BLaER1 treated with 17β-estradiol and CSF1 and Interleukin-3, amounts not matched to agents 10 nM and 100 nM (cell line): ENCODE measurements around the gene PPIP5K2.
"Not testable (repeated sequence)": the region's sequence is repeated elsewhere in the genome, so short reads cannot be mapped to it uniquely, and the experiment has no call there.

Experiments used
- H3K27ac ChIP-seq, 11 experiments: shearing (Covaris generic); formaldehyde crosslinking; 2 replicates each; pipeline ENCODE4 v1.8.1; 2022
- H3K27me3 ChIP-seq, 11 experiments: shearing (Covaris generic); formaldehyde crosslinking; 2 replicates each; pipeline ENCODE4 v1.8.1; 2022
- H3K36me3 ChIP-seq, 11 experiments: shearing (Covaris generic); formaldehyde crosslinking; 2 replicates each; pipeline ENCODE4 v1.8.1; 2022
- H3K4me1 ChIP-seq, 10 experiments: shearing (Covaris generic); formaldehyde crosslinking; 2 replicates each; pipeline ENCODE4 v1.8.1; 2022
- H3K4me2 ChIP-seq, 11 experiments: shearing (Covaris generic); formaldehyde crosslinking; 2 replicates each; pipeline ENCODE4 v1.8.1; 2022
- H3K4me3 ChIP-seq, 10 experiments: shearing (Covaris generic); formaldehyde crosslinking; 2 replicates each; pipeline ENCODE4 v1.8.1; 2022
- H3K9ac ChIP-seq, 11 experiments: shearing (Covaris generic); formaldehyde crosslinking; 2 replicates each; pipeline ENCODE4 v1.8.1; 2022
- H3K9me3 ChIP-seq, 11 experiments: shearing (Covaris generic); formaldehyde crosslinking; replicated peaks in 1 of 11; 2 replicates each; pipeline ENCODE4 v1.8.1; 2022
- H4K20me1 ChIP-seq, 11 experiments: shearing (Covaris generic); formaldehyde crosslinking; 2 replicates each; pipeline ENCODE4 v1.8.1; 2022
- Cebpa-rat ChIP-seq, 11 experiments: shearing (Covaris generic); IDR thresholded peaks; 2 replicates each; pipeline ENCODE4 v1.8.1; 2022

Gene PPIP5K2

DNA sequence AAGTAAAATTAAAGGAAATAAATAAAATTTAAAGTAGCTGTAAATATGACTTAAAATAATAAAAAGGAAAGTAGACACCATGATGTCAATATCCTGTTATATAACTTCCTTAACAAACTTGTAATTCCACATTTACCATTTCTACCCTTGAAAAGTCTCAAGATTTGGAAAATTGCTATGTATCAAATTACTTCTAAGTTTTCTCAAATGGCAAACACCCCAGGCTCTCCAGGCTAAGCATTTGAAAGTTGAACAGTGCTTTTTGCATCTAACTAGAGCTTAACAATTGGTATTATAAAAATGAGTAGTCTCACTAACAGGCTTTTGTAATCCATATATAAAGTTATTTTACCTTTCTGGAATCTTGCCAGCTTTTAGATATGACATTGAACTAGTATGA, 97.0 kb downstream of the PPIP5K2 start:
- TF ChIP-seq Cebpa-rat (IDR thresholded peaks at IDR 0.05), result no peak
- no peak overlapping the region for H3K9ac ChIP-seq

GRCh38 chr5:103218164-103218563, 98.1 kb downstream of the PPIP5K2 start:
- peaks cover 0 to 7% (median 0%) of the 10 kb centered on the region in 11 experiments; a peak in 6 of 22 replicates for H3K9me3 ChIP-seq
- H3K36me3 ChIP-seq, result peaks cover 0 to 7% (median 0%) of the 10 kb centered on the region in 11 experiments; a peak in 1 of 22 replicates
- no peak overlapping the region for H3K4me2 ChIP-seq
- no peaks in the 10 kb centered on the region for H3K27me3 ChIP-seq
- H3K9ac ChIP-seq, result no peak overlapping the region
- H3K4me1 ChIP-seq, result peaks cover 5 to 24% (median 13%) of the 10 kb centered on the region in 10 experiments; a peak in 19 of 20 replicates
- no peak for TF ChIP-seq Cebpa-rat (IDR thresholded peaks at IDR 0.05)
- no peak overlapping the region for H3K27ac ChIP-seq
- no peak overlapping the region for H3K4me3 ChIP-seq
- H4K20me1 ChIP-seq, result no peaks in the 10 kb centered on the region

More for the DNA sequence above, 97.0 kb downstream of the PPIP5K2 start:
- peaks cover 8 to 31% (median 19%) of the 10 kb centered on the region in 10 experiments for H3K4me1 ChIP-seq
- H3K4me3 ChIP-seq, result no peak overlapping the region
- no peaks in the 10 kb centered on the region for H3K27me3 ChIP-seq
- no peaks in the 10 kb centered on the region for H4K20me1 ChIP-seq
- peaks cover 0 to 7% (median 0%) of the 10 kb centered on the region in 11 experiments; a peak in 6 of 22 replicates for H3K9me3 ChIP-seq
- H3K27ac ChIP-seq, result no peak overlapping the region
- H3K36me3 ChIP-seq, result peaks cover 0 to 7% (median 0%) of the 10 kb centered on the region in 11 experiments; a peak in 1 of 22 replicates
- H3K4me2 ChIP-seq, result no peak overlapping the region

DNA sequence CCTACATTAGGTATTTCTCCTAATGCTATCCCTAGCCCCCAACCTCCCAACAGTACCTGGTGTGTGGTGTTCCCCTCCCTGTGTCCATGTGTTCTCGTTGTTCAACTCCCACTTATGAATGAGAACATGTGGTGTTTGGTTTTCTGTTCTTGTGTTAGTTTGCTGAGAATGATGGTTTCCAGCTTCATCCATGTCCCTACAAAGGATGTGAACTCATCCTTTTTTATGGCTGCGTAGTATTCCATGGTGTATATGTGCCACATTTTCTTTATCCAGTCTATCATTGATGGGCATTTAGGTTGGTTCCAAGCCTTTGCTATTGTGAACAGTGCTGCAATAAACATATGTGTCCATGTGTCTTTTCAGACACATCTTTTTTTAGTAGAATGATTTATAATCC, 99.0 kb downstream of the PPIP5K2 start:
- H3K4me1 ChIP-seq, result peaks cover 5 to 16% (median 12%) of the 10 kb centered on the region in 10 experiments; a peak in 17 of 20 replicates
- not testable (repeated sequence) for H3K36me3 ChIP-seq, H3K4me2 ChIP-seq, H3K27me3 ChIP-seq, H3K9ac ChIP-seq, H3K9me3 ChIP-seq, H3K27ac ChIP-seq, H3K4me3 ChIP-seq, H4K20me1 ChIP-seq

DNA sequence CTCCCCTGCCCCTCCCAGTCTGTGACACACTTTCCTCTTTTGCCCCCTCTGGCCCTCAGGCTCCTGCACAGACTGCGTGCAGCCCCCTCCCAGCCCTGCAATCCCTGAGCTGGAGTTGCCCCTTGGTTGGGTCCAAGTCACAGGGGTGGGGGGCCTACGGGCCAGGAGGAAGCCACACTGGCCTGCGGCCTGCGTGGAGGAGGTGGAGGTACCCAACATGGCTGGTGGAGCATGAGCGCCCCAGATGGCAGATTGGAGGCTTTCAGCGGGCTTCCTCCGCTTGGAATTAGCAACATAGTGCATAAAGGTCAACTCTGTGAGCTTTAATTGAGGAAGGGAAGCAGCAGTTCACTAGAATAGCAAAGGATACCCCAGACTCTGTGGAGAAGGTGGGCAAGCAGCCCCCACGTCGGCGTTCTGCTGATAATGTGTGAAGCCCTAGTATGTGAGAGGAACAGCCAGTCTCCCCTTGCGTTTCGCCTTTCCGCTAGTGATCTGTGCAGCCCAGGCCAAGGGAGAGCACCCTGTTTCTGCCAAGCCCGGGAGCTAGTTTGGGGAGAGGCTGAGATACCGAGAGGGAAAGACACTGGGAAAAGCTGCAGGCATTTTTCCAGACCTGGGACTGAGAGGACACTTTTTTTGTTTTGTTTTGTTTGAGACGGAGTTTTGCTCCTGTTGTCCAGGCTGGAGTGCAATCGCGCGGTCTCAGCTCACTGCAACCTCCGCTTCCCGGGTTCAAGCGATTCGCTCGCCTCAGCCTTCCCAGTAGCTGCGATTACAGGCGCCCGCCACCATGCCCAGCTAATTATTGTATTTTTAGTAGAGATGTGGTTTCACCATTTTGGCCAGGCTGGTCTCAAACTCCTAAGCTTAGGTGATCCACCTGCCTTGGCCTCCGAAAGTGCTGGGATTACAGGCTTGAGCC, 103.2 kb downstream of the PPIP5K2 start:
- no peak for TF ChIP-seq Cebpa-rat (IDR thresholded peaks at IDR 0.05)
- Histone ChIP-seq H3K9ac (no peak overlapping the region), H3K4me1 (peaks cover 0 to 7% (median 2%) of the 10 kb centered on the region in 10 experiments; a peak in 4 of 20 replicates), H3K27ac (no peak overlapping the region), H3K9me3 (peaks cover 0 to 7% (median 0%) of the 10 kb centered on the region in 11 experiments; a peak in 6 of 22 replicates), H4K20me1 (0 out of 22 replicates have a peak, but pooled peaks cover 0 to 11% (median 0%) of the 10 kb centered on the region in 11 experiments), H3K36me3 (no peaks in the 10 kb centered on the region), H3K4me3 (no peak overlapping the region), H3K4me2 (no peak overlapping the region), H3K27me3 (no peaks in the 10 kb centered on the region)

- no peaks in the 10 kb centered on the region for H3K36me3 ChIP-seq
- H3K4me1 ChIP-seq, result peaks cover 0 to 10% (median 4%) of the 10 kb centered on the region in 10 experiments; a peak in 4 of 20 replicates
- TF ChIP-seq Cebpa-rat (IDR thresholded peaks at IDR 0.05), result no peak
- H3K9me3 ChIP-seq, result peaks cover 0 to 5% (median 0%) of the 10 kb centered on the region in 11 experiments; a peak in 3 of 22 replicates
- peak overlapping the region in 5 of 11 experiments; percentile 5 to 39 (median 15); a peak in 5 of 22 replicates for H3K27ac ChIP-seq
- H3K9ac ChIP-seq, result peak overlapping the region in 1 of 11 experiments; percentile 16; a peak in 1 of 22 replicates
- H3K4me2 ChIP-seq, result peak overlapping the region in 7 of 11 experiments; percentile 14 to 52 (median 37); a peak in 10 of 22 replicates
- H3K27me3 ChIP-seq, result no peaks in the 10 kb centered on the region
- 0 out of 22 replicates have a peak, but pooled peaks cover 0 to 11% (median 0%) of the 10 kb centered on the region in 11 experiments for H4K20me1 ChIP-seq
- H3K4me3 ChIP-seq, result no peak overlapping the region
Observed at GRCh38 chr5:103224118-103224893, 104.2 kb downstream of the PPIP5K2 start.

GRCh38 chr5:103224894-103225246, 104.8 kb downstream of the PPIP5K2 start:
- H3K4me3 ChIP-seq, result no peak overlapping the region
- H3K9me3 ChIP-seq, result peaks cover 0 to 5% (median 0%) of the 10 kb centered on the region in 11 experiments; a peak in 2 of 22 replicates
- no peak overlapping the region for H3K4me2 ChIP-seq
- H3K4me1 ChIP-seq, result peaks cover 0 to 10% (median 4%) of the 10 kb centered on the region in 10 experiments; a peak in 4 of 20 replicates
- no peak overlapping the region for H3K27ac ChIP-seq
- H3K9ac ChIP-seq, result no peak overlapping the region
- TF ChIP-seq Cebpa-rat (IDR thresholded peaks at IDR 0.05), result no peak
- H4K20me1 ChIP-seq, result 0 out of 22 replicates have a peak, but pooled peaks cover 0 to 11% (median 0%) of the 10 kb centered on the region in 11 experiments
- no peaks in the 10 kb centered on the region for H3K27me3 ChIP-seq
- no peaks in the 10 kb centered on the region for H3K36me3 ChIP-seq

DNA sequence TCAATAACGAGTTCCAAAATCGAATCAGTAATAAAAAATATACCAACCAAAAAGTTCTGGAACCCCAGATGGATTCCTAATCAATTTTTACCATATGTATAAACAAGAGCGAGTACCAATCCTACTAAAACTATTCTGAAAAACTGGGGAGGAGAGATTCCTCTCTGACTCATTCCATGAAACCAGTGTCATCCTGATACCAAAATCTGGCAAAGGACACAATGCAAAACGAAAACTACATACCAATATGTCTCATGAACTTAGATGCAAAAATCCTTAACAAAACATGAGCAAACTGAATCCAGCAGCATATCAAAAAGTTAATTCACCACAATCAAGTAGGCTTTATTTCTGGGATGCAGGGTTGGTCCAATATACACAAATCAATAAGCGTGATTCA, 108.0 kb downstream of the PPIP5K2 start:
- no peak for TF ChIP-seq Cebpa-rat (IDR thresholded peaks at IDR 0.05)
- H4K20me1 ChIP-seq, result 0 out of 22 replicates have a peak, but pooled peaks cover 0 to 11% (median 0%) of the 10 kb centered on the region in 11 experiments
- H3K9me3 ChIP-seq, result peaks cover 0 to 5% (median 0%) of the 10 kb centered on the region in 11 experiments; a peak in 2 of 22 replicates
- H3K36me3 ChIP-seq, result no peaks in the 10 kb centered on the region
- H3K9ac ChIP-seq, result no peak overlapping the region
- H3K4me2 ChIP-seq, result no peak overlapping the region
- H3K4me3 ChIP-seq, result no peak overlapping the region
- no peak overlapping the region for H3K27ac ChIP-seq
- no peaks in the 10 kb centered on the region for H3K27me3 ChIP-seq
- peaks cover 0 to 10% (median 4%) of the 10 kb centered on the region in 10 experiments; a peak in 4 of 20 replicates for H3K4me1 ChIP-seq

GRCh38 chr5:103228588-103228987, 108.5 kb downstream of the PPIP5K2 start:
- Histone ChIP-seq H3K27me3 (no peaks in the 10 kb centered on the region), H3K36me3 (no peaks in the 10 kb centered on the region), H4K20me1 (0 out of 22 replicates have a peak, but pooled peaks cover 0 to 8% (median 0%) of the 10 kb centered on the region in 11 experiments), H3K4me1 (peaks cover 0 to 10% (median 4%) of the 10 kb centered on the region in 10 experiments; a peak in 4 of 20 replicates), H3K9ac (no peak overlapping the region), H3K9me3 (peaks cover 0 to 5% (median 0%) of the 10 kb centered on the region in 11 experiments; a peak in 2 of 22 replicates), H3K4me3 (no peak overlapping the region), H3K27ac (no peak overlapping the region), H3K4me2 (no peak overlapping the region)
- TF ChIP-seq Cebpa-rat (IDR thresholded peaks at IDR 0.05), result no peak
